Measurements from ENCODE around the gene RAB35. TPM values are rescaled to one million over a fixed set of nuclear protein-coding genes. Genes with fewer than 3 reads are reported as not detected.

Gene RAB35
- total RNA-seq, 1 experiment from 2014 or later, result 57.1 TPM

- ChIA-PET POLR2A (no interaction called here), CTCF (no interaction called here), RAD21 (ENCODE audit: low non-redundant PET in 1 of 2, low total read pairs in 2 of 2, uncharacterized antibody in 2 of 2, unreplicated experiment in 2 of 2) (no interaction called here)
- Histone ChIP-seq H3K27me3 (ENCODE audit: insufficient read depth, low read length) (no peaks in the 10 kb centered on the region), H3K9me2 (ENCODE audit: insufficient read depth) (no peaks in the 10 kb centered on the region), H3K79me2 (ENCODE audit: insufficient read depth, low read length) (no peaks in the 10 kb centered on the region), H3K4me1 (ENCODE audit: control insufficient read depth in 1 of 2, insufficient read depth in 2 of 2, low read length in 2 of 2) (peaks cover 15 to 17% of the 10 kb centered on the region in 2 experiments), H3K9me3 (ENCODE audit: control insufficient read depth in 1 of 2, insufficient read depth in 1 of 2, low read depth in 1 of 2, low read length in 2 of 2) (no peaks in the 10 kb centered on the region), H3K36me3 (ENCODE audit: control insufficient read depth in 1 of 2, insufficient read depth in 2 of 2, low read length in 2 of 2) (no peaks in the 10 kb centered on the region; a peak in 1 of 4 replicates), H3K9ac (ENCODE audit: low read length) (no peak overlapping the region), H3K27ac (ENCODE audit: low read depth, low read length) (no peak overlapping the region), H2AFZ (ENCODE audit: low read depth, low read length, poor library complexity, severe bottlenecking) (no peak overlapping the region), H3K4me2 (ENCODE audit: low read length) (no peak overlapping the region), H3K4me3 (replicated peaks in 1 of 2; ENCODE audit: low read depth in 1 of 2, low read length in 2 of 2) (no peak overlapping the region), H4K20me1 (ENCODE audit: insufficient read depth) (no peaks in the 10 kb centered on the region)
- TF ChIP-seq SP1 (IDR thresholded peaks at IDR 0.05; ENCODE audit: low read depth) (no peak), CTCF (IDR thresholded peaks at IDR 0.05 in 2 of 3, conservative IDR thresholded peaks at IDR 0.05 in 1 of 3; ENCODE audit: borderline replicate concordance in 1 of 3, insufficient read depth in 1 of 3, low read depth in 2 of 3, low read length in 2 of 3) (no peak), POLR2AphosphoS5 (IDR thresholded peaks at IDR 0.05; ENCODE audit: low read depth, low read length) (no peak), ELF1 (IDR thresholded peaks at IDR 0.05; ENCODE audit: borderline replicate concordance, low read depth) (no peak)
- TF ChIP-seq, protein P1, sequence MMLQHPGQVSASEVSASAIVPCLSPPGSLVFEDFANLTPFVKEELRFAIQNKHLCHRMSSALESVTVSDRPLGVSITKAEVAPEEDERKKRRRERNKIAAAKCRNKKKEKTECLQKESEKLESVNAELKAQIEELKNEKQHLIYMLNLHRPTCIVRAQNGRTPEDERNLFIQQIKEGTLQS (IDR thresholded peaks at IDR 0.05), result no peak
- DNase-seq (ENCODE audit: low read depth, low spot score), result no peak
- BruUV-seq (replicated peaks), result no TSS peak
- intact Hi-C loops (cut with micrococcal nuclease), result no loop called here
- ATAC-seq, result no peak
These were observed 41.4 kb downstream of the RAB35 start for GRCh38 chr12:120075034-120075616.

GRCh38 chr12:120072472-120073249 lies 43.9 kb downstream of the RAB35 start:
- Histone ChIP-seq H3K4me3 (replicated peaks in 1 of 2; ENCODE audit: low read depth in 1 of 2, low read length in 2 of 2) (no peak overlapping the region), H3K79me2 (ENCODE audit: insufficient read depth, low read length) (no peaks in the 10 kb centered on the region), H3K9me3 (ENCODE audit: control insufficient read depth in 1 of 2, insufficient read depth in 1 of 2, low read depth in 1 of 2, low read length in 2 of 2) (no peaks in the 10 kb centered on the region), H3K4me2 (ENCODE audit: low read length) (no peak overlapping the region), H3K9me2 (ENCODE audit: insufficient read depth) (no peaks in the 10 kb centered on the region), H3K4me1 (ENCODE audit: control insufficient read depth in 1 of 2, insufficient read depth in 2 of 2, low read length in 2 of 2) (no peaks in the 10 kb centered on the region), H4K20me1 (ENCODE audit: insufficient read depth) (no peaks in the 10 kb centered on the region), H3K27me3 (ENCODE audit: insufficient read depth, low read length) (no peaks in the 10 kb centered on the region), H2AFZ (ENCODE audit: low read depth, low read length, poor library complexity, severe bottlenecking) (no peak overlapping the region), H3K27ac (ENCODE audit: low read depth, low read length) (no peak overlapping the region), H3K36me3 (ENCODE audit: control insufficient read depth in 1 of 2, insufficient read depth in 2 of 2, low read length in 2 of 2) (no peaks in the 10 kb centered on the region; a peak in 1 of 4 replicates), H3K9ac (ENCODE audit: low read length) (no peak overlapping the region)
- DNase-seq (ENCODE audit: low read depth, low spot score) (no peak), ATAC-seq (no peak)
- ChIA-PET RAD21 (ENCODE audit: low non-redundant PET in 1 of 2, low total read pairs in 2 of 2, uncharacterized antibody in 2 of 2, unreplicated experiment in 2 of 2) (no interaction called here), CTCF (no interaction called here), POLR2A (no interaction called here)
- BruUV-seq (replicated peaks), result no TSS peak
- intact Hi-C loops (cut with micrococcal nuclease), result no loop called here
- TF ChIP-seq, protein P1 (IDR thresholded peaks at IDR 0.05), result no peak
- TF ChIP-seq ELF1 (IDR thresholded peaks at IDR 0.05; ENCODE audit: borderline replicate concordance, low read depth), result no peak
- no peak for TF ChIP-seq EGR1 (IDR thresholded peaks at IDR 0.05; ENCODE audit: low read depth)
- TF ChIP-seq SIN3A (IDR thresholded peaks at IDR 0.05; ENCODE audit: low read depth), result no peak
- TF ChIP-seq EZH2 (IDR thresholded peaks at IDR 0.05), result no peak
- TF ChIP-seq YY1 (IDR thresholded peaks at IDR 0.05; ENCODE audit: extremely low read depth, insufficient replicate concordance, low read depth, low read length), result no peak
- TF ChIP-seq, protein P2, sequence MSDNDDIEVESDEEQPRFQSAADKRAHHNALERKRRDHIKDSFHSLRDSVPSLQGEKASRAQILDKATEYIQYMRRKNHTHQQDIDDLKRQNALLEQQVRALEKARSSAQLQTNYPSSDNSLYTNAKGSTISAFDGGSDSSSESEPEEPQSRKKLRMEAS (IDR thresholded peaks at IDR 0.05), result no peak
- no peak for TF ChIP-seq EZH2phosphoT487 (IDR thresholded peaks at IDR 0.05; ENCODE audit: borderline replicate concordance)
- no peak for TF ChIP-seq REST (IDR thresholded peaks at IDR 0.05; ENCODE audit: low read depth)
